Endothelial cell of umbilical vein (primary cell): ENCODE data around the gene INPP5A. TPM values are rescaled to one million over a fixed set of nuclear protein-coding genes. Genes with fewer than 3 reads are reported as not detected.

Source experiments
- BruUV-seq: library from RNA; stranded (reverse); fragments of 400-500 nt; replicated peaks from 2 replicates; lab custom pipeline; 2021; lab: Mats Ljungman, UMichigan
- CTCF ChIA-PET: fragments of 300-600, 350-600 bp; sonication (Branson Sonifier 250); formaldehyde crosslinking; loops from one replicate; lab custom pipeline; 2021; ENCODE audit warnings: antibody characterized with exemption, inconsistent platforms; lab: Charles Lee
- POLR2A ChIA-PET: fragments of 300-600, 350-600 bp; sonication (Branson Sonifier 250); formaldehyde crosslinking; loops from one replicate; lab custom pipeline; 2021; ENCODE audit warnings: antibody characterized with exemption, inconsistent platforms; lab: Charles Lee
- DNase-seq: peaks from one replicate; pipeline ENCODE4 v3.0.0-alpha.2; 2011; ENCODE audit warnings: low read depth, low spot score
- FAIRE-seq: peaks from 2 replicates; lab custom pipeline; 2011; peaks lifted over from hg19 to GRCh38; lab: Jason Lieb, UNC
- H2AFZ ChIP-seq: 2 replicates; pipeline ENCODE4 v1.6.0; 2012; ENCODE audit warnings: low read depth, low read length, control low read depth, inconsistent platforms
- H3K27ac ChIP-seq: 2 replicates; pipeline ENCODE4 v1.5.1; 2011; ENCODE audit warnings: low read depth, mild to moderate bottlenecking, control low read depth, low read length, moderate library complexity; ENCODE audit not compliant: insufficient read depth
- H3K27me3 ChIP-seq, 2 experiments: 2 replicates each; pipeline versions ENCODE4 v1.6.0 to v1.6.1; 2011; ENCODE audit warnings: low read length in 2 of 2, mixed read lengths in 1 of 2; ENCODE audit not compliant: control insufficient read depth in 2 of 2, insufficient read depth in 2 of 2
- H3K36me3 ChIP-seq, 2 experiments: 2 replicates in 1 of 2; 3 replicates in 1 of 2; pipeline ENCODE4 v1.5.1; 2011; ENCODE audit warnings: low read length in 2 of 2, mild to moderate bottlenecking in 1 of 2, moderate library complexity in 1 of 2; ENCODE audit not compliant: control insufficient read depth in 2 of 2, insufficient read depth in 2 of 2; ENCODE audit errors: extremely low read depth in 1 of 2
- H3K4me1 ChIP-seq: 3 replicates; pipeline ENCODE4 v1.5.1; 2011; ENCODE audit warnings: mild to moderate bottlenecking, low read length; ENCODE audit not compliant: control insufficient read depth, insufficient read depth; ENCODE audit errors: extremely low read depth
- H3K4me2 ChIP-seq: 2 replicates; pipeline ENCODE4 v1.6.1; 2011; ENCODE audit warnings: low read length, control low read depth, mixed read lengths; ENCODE audit not compliant: insufficient read depth
- H3K4me3 ChIP-seq, 3 experiments: fragments of 200-600 bp in 1 of 3; sonication (generic), shearing (Covaris generic) in 1 of 3; replicated peaks in 1 of 3; 2 replicates each; pipeline ENCODE4 v1.5.1; 2011 to 2016; ENCODE audit warnings: control low read depth in 3 of 3, low read length in 3 of 3, mild to moderate bottlenecking in 2 of 3, inconsistent platforms in 1 of 3, low read depth in 1 of 3, moderate library complexity in 1 of 3; ENCODE audit not compliant: insufficient read depth in 1 of 3
- H3K79me2 ChIP-seq: 2 replicates; pipeline ENCODE4 v1.6.0; 2012; ENCODE audit warnings: low read length, inconsistent platforms; ENCODE audit not compliant: control insufficient read depth, insufficient read depth
- H3K9ac ChIP-seq: replicated peaks from 2 replicates; pipeline ENCODE3; 2011; ENCODE audit warnings: low read length, control low read depth; ENCODE audit not compliant: insufficient read depth; ENCODE audit errors: extremely low read depth
- H3K9me1 ChIP-seq: replicated peaks from 3 replicates; pipeline ENCODE4 v1.6.0; 2011; ENCODE audit warnings: mild to moderate bottlenecking, low read length; ENCODE audit not compliant: control insufficient read depth, insufficient read depth; ENCODE audit errors: extremely low read depth
- H3K9me3 ChIP-seq: replicated peaks from 2 replicates; pipeline ENCODE4 v1.5.1; 2012; ENCODE audit warnings: low read length, inconsistent platforms; ENCODE audit not compliant: control insufficient read depth, insufficient read depth
- H4K20me1 ChIP-seq: replicated peaks from 2 replicates; pipeline ENCODE3; 2011; ENCODE audit warnings: mild to moderate bottlenecking, low read length; ENCODE audit not compliant: control insufficient read depth, insufficient read depth; ENCODE audit errors: extremely low read depth
- CTCF ChIP-seq, 2 donors: IDR thresholded peaks; 1 replicate in 1 of 2; 2 replicates in 1 of 2; pipeline ENCODE4 v1.5.1; 2011; ENCODE audit warnings: low read length in 2 of 2, mild to moderate bottlenecking in 2 of 2, moderate library complexity in 2 of 2, control low read depth in 1 of 2, inconsistent platforms in 1 of 2, low read depth in 1 of 2; ENCODE audit not compliant: insufficient read depth in 1 of 2; ENCODE audit errors: extremely low read depth in 1 of 2
- EZH2 ChIP-seq: IDR thresholded peaks from 2 replicates; pipeline ENCODE4 v1.6.1; 2012; ENCODE audit warnings: borderline replicate concordance, low read depth, mild to moderate bottlenecking, moderate library complexity, low read length, inconsistent platforms; ENCODE audit not compliant: severe bottlenecking
- FOS ChIP-seq: IDR thresholded peaks from 2 replicates; pipeline ENCODE4 v1.6.1; 2011; ENCODE audit warnings: mild to moderate bottlenecking, low read length, moderate library complexity, borderline replicate concordance; ENCODE audit not compliant: insufficient read depth
- GATA2 ChIP-seq: IDR thresholded peaks from 2 replicates; pipeline ENCODE4 v1.7.0; 2011; ENCODE audit warnings: low read depth, mild to moderate bottlenecking, moderate library complexity, mixed read lengths, low read length; ENCODE audit not compliant: insufficient read length, insufficient read depth
- JUN ChIP-seq: IDR thresholded peaks from 2 replicates; pipeline ENCODE4 v1.6.1; 2011; ENCODE audit warnings: borderline replicate concordance, low read depth; ENCODE audit not compliant: insufficient read length, insufficient read depth
- MAX ChIP-seq: IDR thresholded peaks from 2 replicates; pipeline ENCODE4 v1.6.1; 2011; ENCODE audit not compliant: insufficient read depth, insufficient read length
- MYC ChIP-seq: IDR thresholded peaks from one replicate; pipeline ENCODE4 v1.6.1; 2011; ENCODE audit warnings: mild to moderate bottlenecking, low read depth, low read length
- POLR2A ChIP-seq: IDR thresholded peaks from 2 replicates; pipeline ENCODE4 v1.6.1; 2012; ENCODE audit warnings: low read depth, mild to moderate bottlenecking, control low read depth, low read length
- POLR2AphosphoS5 ChIP-seq: IDR thresholded peaks from 2 replicates; pipeline ENCODE4 v1.6.1; 2012; ENCODE audit warnings: low read depth, mild to moderate bottlenecking, control low read depth, low read length, moderate library complexity; ENCODE audit not compliant: insufficient read depth
- dilution Hi-C: fragments of 300-500 bp; cut with MboI; formaldehyde crosslinking; loops from one replicate; pipeline ENCODE4 v1.15.0; 2019; ENCODE audit warnings: low sequenced_read_pairs; ENCODE audit not compliant: extremely low pct_ligation_motif_present
- intact Hi-C: fragments of 100-400 bp; cut with micrococcal nuclease; formaldehyde crosslinking; loops from one replicate; pipeline ENCODE4 v1.10.0; 2022
- polyA plus RNA-seq, 4 experiments: library from polyadenylated mRNA; depleted of rRNA in 3 of 4; stranded (reverse) in 3 of 4; unstranded in 1 of 4; fragments of >200 nt; gene quantifications; 2 replicates each; pipeline versions ENCODE4 v1.2.1 to v1.2.3, GENCODE V29; 2011 to 2012; ENCODE audit warnings: missing spikeins in 1 of 4
- total RNA-seq: library from RNA; stranded (reverse); gene quantifications from 2 replicates; pipeline ENCODE4 v1.2.3, GENCODE V29; 2021

Gene INPP5A
- total and polyA plus RNA-seq, 2 donors (not counting 3 experiments of a cell fraction or from before 2014, with no cell fraction given): 22.9 to 33.2 TPM

- no peaks in the 10 kb centered on the region for H3K79me2 ChIP-seq
- H3K4me2 ChIP-seq: no peak overlapping the region
- no peak overlapping the region for H3K4me3 ChIP-seq
- H3K9me3 ChIP-seq: no peaks in the 10 kb centered on the region
- intact Hi-C loops: no loop called here
- TF ChIP-seq FOS (no peak), MYC (no peak), POLR2A (no peak), CTCF (IDR thresholded peaks at IDR 0.05; ENCODE audit: extremely low read depth in 1 of 2, insufficient read depth in 1 of 2, low read depth in 1 of 2, low read length in 2 of 2) (no peak), MAX (no peak), EZH2 (no peak), JUN (no peak), GATA2 (no peak), POLR2AphosphoS5 (no peak)
- no peaks in the 10 kb centered on the region for H3K27me3 ChIP-seq
- H3K4me1 ChIP-seq: no peaks in the 10 kb centered on the region
- no peak overlapping the region for H3K27ac ChIP-seq
- H3K9me1 ChIP-seq: no peaks in the 10 kb centered on the region
- FAIRE-seq (no peak), DNase-seq (no peak)
- no peaks in the 10 kb centered on the region for H4K20me1 ChIP-seq
- POLR2A ChIA-PET: no interaction called here
- H2AFZ ChIP-seq: no peak overlapping the region
- H3K9ac ChIP-seq: no peak overlapping the region
- CTCF ChIA-PET: no interaction called here
- no peaks in the 10 kb centered on the region for H3K36me3 ChIP-seq
- dilution Hi-C loops: no loop called here
- BruUV-seq: no TSS peak
Observed at GRCh38 chr10:132611986-132612385, 74.4 kb downstream of the INPP5A start.
